HepG2 (cell line): Measurements from ENCODE around the gene POTEB2. TPM values are rescaled to one million over a fixed set of nuclear protein-coding genes. Genes with fewer than 3 reads are reported as not detected.

Source experiments
- microRNA-seq: library from miRNA; unstranded; fragments of <30 nt; microRNA quantifications from one replicate; pipeline ENCODE4, GENCODE V29; 2020
- polyA plus RNA-seq, 8 experiments: library from polyadenylated mRNA; depleted of rRNA in 3 of 8; stranded (reverse) in 7 of 8; unstranded in 1 of 8; fragments of >200 nt; fragmentation: Illumina TruSeq in 4 of 8; extraction: Trizol in 4 of 8; gene quantifications; 2 replicates each; pipeline versions ENCODE4 v1.2.1 to v1.2.3, GENCODE V29; 2011 to 2016; ENCODE audit warnings: low read depth in 4 of 8, missing spikeins in 1 of 8, mixed read lengths in 1 of 8; ENCODE audit not compliant: insufficient read depth in 1 of 8
- small RNA-seq, 3 experiments: library from RNA; depleted of rRNA; stranded (forward); fragments of <200 nt; gene quantifications; one replicate each; pipeline ENCODE3, GENCODE V24; 2012; ENCODE audit warnings: low read depth in 2 of 3, low replicate concordance in 1 of 3; ENCODE audit not compliant: insufficient read length in 3 of 3, insufficient read depth in 2 of 3
- total RNA-seq, 5 experiments: library from RNA; depleted of rRNA; stranded (reverse); fragments of >200 nt; fragmentation: Illumina TruSeq; extraction: Trizol; gene quantifications; 2 replicates each; pipeline ENCODE4 v1.2.3, GENCODE V29; 2016; ENCODE audit warnings: low read depth in 1 of 5

POTEB2 gene
- total and polyA plus RNA-seq, 2 of the 13 experiments (the other 11 are each of a cell fraction or from before 2014, with no cell fraction given), result not detected

Small RNA genes within 50 kb of the gene (microRNA-seq; reads per million reads assigned to microRNA genes)
- not detected for gene MIR3118-2

Small RNA genes within 50 kb of the gene (small RNA-seq; reads per million reads assigned to genes)
- gene AC012414.2 (0 reads per million in 3 experiments), gene MIR3118-2 (0 reads per million in 3 experiments), gene RNU6-749P (0 reads per million in 3 experiments), gene ZNF519P2 (0 reads per million in 3 experiments)
